ENCODE results near the gene LOC128125822.
"Not testable (repeated sequence)": the region's sequence is repeated elsewhere in the genome, so short reads cannot be mapped to it uniquely, and the experiment has no call there.

The LOC128125822 gene

GRCh38 chr6:63572044-63572746, at the start of gene LOC128125822, which contains the start of gene PTP4A1:
Gene LOC128125822 (plus strand): TSS chr6:63572480.
Gene PTP4A1 (plus strand): TSS chr6:63572480. CDS start chr6:63576881, 4,401 bp downstream.
- no peaks in the 10 kb centered on the region for H3K9me3 Mint-ChIP-seq (ENCODE audit: unreplicated experiment)

GRCh38 chr6:63522911-63523287, 49.4 kb upstream of the LOC128125822 start:
- not testable (repeated sequence) for H3K27me3 Mint-ChIP-seq (ENCODE audit: unreplicated experiment); H3K4me3 Mint-ChIP-seq (ENCODE audit: unreplicated experiment); DNase-seq (ENCODE audit: low spot score); H3K9me3 Mint-ChIP-seq (ENCODE audit: unreplicated experiment); H3K27ac Mint-ChIP-seq (ENCODE audit: unreplicated experiment); H3K4me1 Mint-ChIP-seq (ENCODE audit: unreplicated experiment); H3K36me3 Mint-ChIP-seq (ENCODE audit: low read depth, unreplicated experiment)

More at GRCh38 chr6:63572044-63572746, at the start of gene LOC128125822, which contains the start of gene PTP4A1:
- peak within 1 kb of the TSS; percentile 91 for H3K4me3 Mint-ChIP-seq (ENCODE audit: unreplicated experiment)
- H3K4me1 Mint-ChIP-seq (ENCODE audit: unreplicated experiment), result peaks cover 15% of the 10 kb centered on the region
- H3K27me3 Mint-ChIP-seq (ENCODE audit: unreplicated experiment), result peaks cover 18% of the 10 kb centered on the region
- peak within 1 kb of the TSS; percentile 82 for H3K27ac Mint-ChIP-seq (ENCODE audit: unreplicated experiment)
- H3K36me3 Mint-ChIP-seq (ENCODE audit: low read depth, unreplicated experiment), result peaks cover 10% of the 10 kb centered on the region
- no peak for TF ChIP-seq CTCF (IDR thresholded peaks at IDR 0.05; ENCODE audit: unreplicated experiment)
- peak; percentile 98 for DNase-seq (ENCODE audit: low spot score)

GRCh38 chr6:63523630-63524029, 48.6 kb upstream of the LOC128125822 start:
- H3K27ac Mint-ChIP-seq (ENCODE audit: unreplicated experiment), result no peak overlapping the region
- no peak for DNase-seq (ENCODE audit: low spot score)
- H3K27me3 Mint-ChIP-seq (ENCODE audit: unreplicated experiment), result no peaks in the 10 kb centered on the region
- no peak overlapping the region for H3K4me3 Mint-ChIP-seq (ENCODE audit: unreplicated experiment)
- H3K36me3 Mint-ChIP-seq (ENCODE audit: low read depth, unreplicated experiment), result no peaks in the 10 kb centered on the region
- H3K4me1 Mint-ChIP-seq (ENCODE audit: unreplicated experiment), result no peaks in the 10 kb centered on the region
- no peak for TF ChIP-seq CTCF (IDR thresholded peaks at IDR 0.05; ENCODE audit: unreplicated experiment)
- no peaks in the 10 kb centered on the region for H3K9me3 Mint-ChIP-seq (ENCODE audit: unreplicated experiment)

- Mint-ChIP-seq H3K4me1 (ENCODE audit: unreplicated experiment) (no peaks in the 10 kb centered on the region), H3K9me3 (ENCODE audit: unreplicated experiment) (no peaks in the 10 kb centered on the region), H3K4me3 (ENCODE audit: unreplicated experiment) (no peak overlapping the region), H3K27ac (ENCODE audit: unreplicated experiment) (no peak overlapping the region), H3K27me3 (ENCODE audit: unreplicated experiment) (peaks cover 1% of the 10 kb centered on the region), H3K36me3 (ENCODE audit: low read depth, unreplicated experiment) (no peaks in the 10 kb centered on the region)
- no peak for TF ChIP-seq CTCF (IDR thresholded peaks at IDR 0.05; ENCODE audit: unreplicated experiment)
- no peak for DNase-seq (ENCODE audit: low spot score)
Observed at GRCh38 chr6:63525186-63525878, 46.9 kb upstream of the LOC128125822 start.

GRCh38 chr6:63526931-63527330, 45.3 kb upstream of the LOC128125822 start:
- no peak for TF ChIP-seq CTCF (IDR thresholded peaks at IDR 0.05; ENCODE audit: unreplicated experiment)
- Mint-ChIP-seq H3K36me3 (ENCODE audit: low read depth, unreplicated experiment) (no peaks in the 10 kb centered on the region), H3K27me3 (ENCODE audit: unreplicated experiment) (peaks cover 2% of the 10 kb centered on the region), H3K9me3 (ENCODE audit: unreplicated experiment) (no peaks in the 10 kb centered on the region), H3K4me1 (ENCODE audit: unreplicated experiment) (no peaks in the 10 kb centered on the region), H3K27ac (ENCODE audit: unreplicated experiment) (no peak overlapping the region), H3K4me3 (ENCODE audit: unreplicated experiment) (no peak overlapping the region)
- DNase-seq (ENCODE audit: low spot score), result no peak
